Ascending aorta (tissue), 2 donors: ENCODE data around the gene TRPM3. TPM values are rescaled to one million over a fixed set of nuclear protein-coding genes. Genes with fewer than 3 reads are reported as not detected.

Experiments used
- DNase-seq, 2 donors: peaks; one replicate each; pipeline ENCODE4 v3.0.0-alpha.2; 2019; ENCODE audit warnings: low spot score in 2 of 2
- H3K27ac ChIP-seq, 2 donors: fragments of 200-600 bp; sonication (generic); one replicate each; pipeline ENCODE4 v1.5.1; 2016 to 2017; ENCODE audit warnings: mild to moderate bottlenecking in 1 of 2
- H3K27me3 ChIP-seq: fragments of 200-600 bp; sonication (generic); one replicate; pipeline ENCODE4 v1.5.1; 2017
- H3K36me3 ChIP-seq, 2 donors: fragments of 200-600 bp; sonication (generic); one replicate each; pipeline ENCODE4 v1.5.1; 2016
- H3K4me1 ChIP-seq, 2 donors: fragments of 200-600 bp; sonication (generic); one replicate each; pipeline ENCODE4 v1.5.1; 2016 to 2017; ENCODE audit warnings: mild to moderate bottlenecking in 1 of 2
- H3K4me3 ChIP-seq, 2 donors: fragments of 200-600 bp; sonication (generic); one replicate each; pipeline ENCODE4 v1.5.1; 2016 to 2017; ENCODE audit warnings: mild to moderate bottlenecking in 1 of 2
- H3K9me3 ChIP-seq, 2 donors: fragments of 200-600 bp; sonication (generic); one replicate each; pipeline ENCODE4 v1.5.1; 2016
- intact Hi-C: fragments of 100-400 bp; cut with DNase I; formaldehyde crosslinking; loops from one replicate; pipeline ENCODE4 v1.15.1; 2023
- total RNA-seq: library from RNA; depleted of rRNA; stranded (reverse); fragments of >200 nt; gene quantifications from one replicate; pipeline ENCODE4 v1.1.0, GENCODE V29; 2016
- TF ChIP-seq, protein P1 (sequence below), 3 experiments: fragments of 200-600 bp in 2 of 3; fragments of 450-650 bp in 1 of 3; sonication (generic) in 2 of 3; IDR thresholded peaks; one replicate each; pipeline ENCODE4 v1.5.1; 2016 to 2019; ENCODE audit warnings: antibody characterized with exemption in 3 of 3, mild to moderate bottlenecking in 1 of 3, moderate library complexity in 1 of 3

The TRPM3 gene
- total RNA-seq, 1 donor from 2014 or later, result 3.3 TPM

DNA sequence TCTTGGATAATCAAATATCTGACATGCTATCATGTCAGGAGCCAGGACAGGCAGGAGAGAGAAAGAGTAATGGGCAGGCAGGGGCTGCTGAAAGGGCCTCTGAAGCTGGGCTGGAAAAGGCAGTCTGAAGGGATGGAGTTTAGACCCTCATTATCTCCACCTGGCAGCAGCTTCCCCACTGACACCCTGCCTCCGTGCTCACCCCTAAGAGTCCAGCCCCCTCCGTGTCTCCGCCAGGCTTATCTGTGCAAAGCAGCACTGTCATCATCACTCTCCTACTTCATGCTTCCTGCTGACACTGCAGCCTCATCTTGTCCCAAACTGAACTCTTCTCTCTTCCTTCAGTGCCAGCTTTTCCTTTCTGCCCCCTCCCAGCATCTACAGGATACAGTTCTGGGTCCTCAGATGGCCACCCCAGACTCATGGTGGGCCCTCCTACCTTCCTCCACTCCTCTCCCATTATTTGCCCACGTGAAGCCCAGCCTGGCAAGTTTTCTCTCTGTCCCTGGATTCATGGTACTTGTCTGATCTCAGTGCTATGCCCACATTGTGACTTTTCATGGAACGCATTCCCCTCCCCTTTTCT, 636.1 kb downstream of the TRPM3 start:
- peak overlapping the region; percentile 40 to 62 for H3K27ac ChIP-seq
- TF ChIP-seq, protein P1, sequence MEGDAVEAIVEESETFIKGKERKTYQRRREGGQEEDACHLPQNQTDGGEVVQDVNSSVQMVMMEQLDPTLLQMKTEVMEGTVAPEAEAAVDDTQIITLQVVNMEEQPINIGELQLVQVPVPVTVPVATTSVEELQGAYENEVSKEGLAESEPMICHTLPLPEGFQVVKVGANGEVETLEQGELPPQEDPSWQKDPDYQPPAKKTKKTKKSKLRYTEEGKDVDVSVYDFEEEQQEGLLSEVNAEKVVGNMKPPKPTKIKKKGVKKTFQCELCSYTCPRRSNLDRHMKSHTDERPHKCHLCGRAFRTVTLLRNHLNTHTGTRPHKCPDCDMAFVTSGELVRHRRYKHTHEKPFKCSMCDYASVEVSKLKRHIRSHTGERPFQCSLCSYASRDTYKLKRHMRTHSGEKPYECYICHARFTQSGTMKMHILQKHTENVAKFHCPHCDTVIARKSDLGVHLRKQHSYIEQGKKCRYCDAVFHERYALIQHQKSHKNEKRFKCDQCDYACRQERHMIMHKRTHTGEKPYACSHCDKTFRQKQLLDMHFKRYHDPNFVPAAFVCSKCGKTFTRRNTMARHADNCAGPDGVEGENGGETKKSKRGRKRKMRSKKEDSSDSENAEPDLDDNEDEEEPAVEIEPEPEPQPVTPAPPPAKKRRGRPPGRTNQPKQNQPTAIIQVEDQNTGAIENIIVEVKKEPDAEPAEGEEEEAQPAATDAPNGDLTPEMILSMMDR (IDR thresholded peaks at IDR 0.05), result no peak
- intact Hi-C loops, result no loop called here
- peaks cover 14 to 33% of the 10 kb centered on the region in 2 donors for H3K4me1 ChIP-seq
- H3K36me3 ChIP-seq, result no peaks in the 10 kb centered on the region
- H3K27me3 ChIP-seq, result no peaks in the 10 kb centered on the region
- no peak overlapping the region for H3K4me3 ChIP-seq
- no peak for DNase-seq
- H3K9me3 ChIP-seq, result no peaks in the 10 kb centered on the region

DNA sequence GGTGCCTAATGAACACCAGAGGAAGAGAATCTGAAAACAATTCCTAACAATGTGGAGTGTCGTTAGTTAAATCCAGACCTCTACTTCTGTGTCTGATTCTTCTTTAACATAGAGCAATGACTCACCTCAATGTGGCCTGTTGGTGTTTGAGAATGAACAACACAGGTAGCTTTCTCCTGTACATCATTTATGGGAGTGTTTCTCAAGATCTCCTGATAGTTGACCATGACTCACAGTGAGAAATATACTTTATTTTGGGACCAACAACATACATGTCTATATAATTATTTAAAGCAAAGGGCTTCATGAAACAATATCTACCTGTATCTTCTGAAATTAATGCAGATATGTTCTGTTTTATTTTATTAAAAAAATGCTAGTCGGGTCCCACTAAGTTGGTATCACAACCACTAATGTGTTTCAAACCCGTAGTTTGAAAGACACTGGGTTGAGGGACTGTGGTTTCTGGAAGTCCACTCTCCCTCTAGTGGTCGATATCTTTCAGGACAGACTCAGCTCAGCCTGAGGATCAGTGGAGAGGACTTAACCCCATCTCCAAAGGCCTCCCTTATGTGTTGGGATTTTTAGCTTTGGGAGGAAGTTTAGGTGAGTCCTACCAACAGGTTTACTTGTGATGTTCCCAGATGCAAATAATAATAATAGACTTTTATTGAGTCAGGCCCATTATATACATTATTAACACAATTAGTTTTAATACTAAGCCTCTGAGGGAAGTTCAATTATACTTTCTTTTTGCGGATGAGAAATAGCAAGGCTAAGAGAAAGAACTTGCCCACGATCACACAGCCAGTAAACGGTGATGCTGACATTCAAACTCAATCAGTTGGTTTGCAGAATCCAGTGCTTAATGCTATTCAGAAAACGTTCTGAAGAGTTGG, 636.9 kb downstream of the TRPM3 start:
- Histone ChIP-seq H3K27me3 (no peaks in the 10 kb centered on the region), H3K9me3 (no peaks in the 10 kb centered on the region), H3K36me3 (no peaks in the 10 kb centered on the region), H3K4me3 (no peak overlapping the region), H3K27ac (peak overlapping the region; percentile 40 to 62), H3K4me1 (peaks cover 21 to 41% of the 10 kb centered on the region in 2 donors)
- TF ChIP-seq, protein P1 (IDR thresholded peaks at IDR 0.05), result peak; percentile 67 to 73 (median 69)
- intact Hi-C loops, result loop anchor here (5.0 kb wide), 2 partner anchors 132 to 227 kb away; partner anchors contain the start of gene SMC5
- DNase-seq, result no peak

DNA sequence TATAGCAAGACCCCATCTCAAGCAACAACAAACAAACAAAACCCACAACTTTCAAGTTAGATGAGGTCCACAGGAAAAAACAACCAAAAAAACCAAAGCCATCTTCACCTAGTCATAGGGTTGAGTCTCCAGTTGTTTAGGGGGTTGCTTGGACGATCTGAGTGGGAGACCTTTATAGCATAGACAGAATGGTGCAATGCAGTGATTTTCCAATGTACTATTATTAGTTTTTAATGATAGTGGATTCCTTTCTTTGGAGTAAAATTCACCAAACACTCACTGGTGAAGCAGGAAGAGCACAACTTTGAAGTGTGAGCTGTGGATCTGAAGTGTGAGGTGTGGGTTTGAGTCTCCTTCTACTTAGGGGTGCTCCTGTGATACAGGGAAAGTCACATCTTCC, 640.0 kb downstream of the TRPM3 start:
- TF ChIP-seq, protein P1 (IDR thresholded peaks at IDR 0.05), result no peak
- intact Hi-C loops, result loop anchor here (2.0 to 5.0 kb wide), 3 partner anchors 109 to 224 kb away; partner anchors contain the start of gene SMC5
- Histone ChIP-seq H3K27me3 (no peaks in the 10 kb centered on the region), H3K9me3 (no peaks in the 10 kb centered on the region), H3K36me3 (no peaks in the 10 kb centered on the region), H3K4me1 (peaks cover 33 to 65% of the 10 kb centered on the region in 2 donors), H3K4me3 (no peak overlapping the region), H3K27ac (peak overlapping the region; percentile 95 to 97)
- no peak for DNase-seq

DNA sequence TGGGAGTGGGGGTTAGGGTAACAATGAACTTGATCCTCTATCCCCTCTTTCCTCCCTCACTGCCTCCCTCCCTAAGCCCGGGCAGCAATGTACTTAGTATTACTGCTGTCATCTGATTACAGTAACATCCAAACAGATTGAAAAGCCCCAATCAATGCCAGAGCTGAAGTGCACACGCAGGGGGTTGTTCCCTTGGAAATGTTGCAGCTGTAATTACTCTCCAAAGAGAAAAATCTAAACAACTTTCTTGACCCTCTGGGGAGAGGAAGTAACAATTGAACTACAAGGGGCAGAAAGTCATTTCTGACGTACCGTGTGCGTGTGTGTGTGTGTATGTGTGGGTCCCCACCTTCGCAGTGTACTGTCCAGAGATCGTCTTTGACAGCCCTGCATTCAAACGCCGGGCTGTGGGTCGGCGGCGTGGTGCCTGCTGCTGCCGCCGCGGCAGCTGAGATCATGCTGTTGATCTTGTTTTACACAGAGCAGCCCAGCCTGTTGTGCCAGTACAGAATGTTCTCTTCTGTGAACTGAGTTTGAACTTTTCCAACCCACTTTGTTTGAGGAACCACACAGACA, 640.9 kb downstream of the TRPM3 start:
- peaks cover 33 to 65% of the 10 kb centered on the region in 2 donors for H3K4me1 ChIP-seq
- H3K4me3 ChIP-seq, result peak overlapping the region; percentile 28 to 37
- intact Hi-C loops, result loop anchor here (1.0 to 5.0 kb wide), 5 partner anchors 60 to 223 kb away; partner anchors contain the start of gene SMC5
- H3K9me3 ChIP-seq, result no peaks in the 10 kb centered on the region
- peak overlapping the region; percentile 95 to 97 for H3K27ac ChIP-seq
- peak; percentile 70 to 96 for DNase-seq
- H3K27me3 ChIP-seq, result no peaks in the 10 kb centered on the region
- H3K36me3 ChIP-seq, result no peaks in the 10 kb centered on the region
- TF ChIP-seq, protein P1 (IDR thresholded peaks at IDR 0.05), result no peak

DNA sequence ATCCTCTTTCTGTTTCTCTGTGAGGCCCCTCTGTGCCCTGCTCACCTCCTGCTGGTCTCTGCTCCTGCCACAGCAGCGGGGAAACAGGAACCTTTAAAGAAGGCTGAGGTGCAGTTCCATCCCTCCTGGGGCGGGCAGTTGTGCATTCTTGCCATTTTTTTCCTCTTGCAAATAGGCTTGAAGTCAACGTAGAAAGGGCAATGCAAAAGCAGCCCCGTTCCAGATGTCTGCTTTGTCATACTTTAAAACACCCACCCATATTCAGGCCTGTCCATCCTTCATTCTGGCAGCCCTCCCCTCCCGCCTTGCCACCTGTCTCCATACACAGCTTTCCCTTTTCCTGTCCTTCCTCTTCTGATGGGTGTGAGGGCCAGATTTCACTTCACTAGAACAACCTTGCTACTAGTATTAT, 641.5 kb downstream of the TRPM3 start:
- Histone ChIP-seq H3K9me3 (no peaks in the 10 kb centered on the region), H3K4me3 (peak overlapping the region; percentile 28 to 37), H3K27ac (peak overlapping the region; percentile 95 to 97), H3K27me3 (no peaks in the 10 kb centered on the region), H3K4me1 (peaks cover 33 to 59% of the 10 kb centered on the region in 2 donors), H3K36me3 (no peaks in the 10 kb centered on the region)
- TF ChIP-seq, protein P1 (IDR thresholded peaks at IDR 0.05), result no peak
- DNase-seq, result peak in 1 of 2 donors; percentile 77
- intact Hi-C loops, result loop anchor here (1.0 to 10.0 kb wide), 7 partner anchors 43 to 805 kb away; partner anchors contain the start of genes APBA1 and SMC5
